GM12801 (cell line): ENCODE measurements around the gene PBX4.

Source experiments
- CTCF ChIP-seq: IDR thresholded peaks from one replicate; pipeline ENCODE4 v1.5.1; 2011; ENCODE audit warnings: control low read depth; ENCODE audit not compliant: insufficient read length; ENCODE audit errors: extremely low read depth

The PBX4 gene

DNA sequence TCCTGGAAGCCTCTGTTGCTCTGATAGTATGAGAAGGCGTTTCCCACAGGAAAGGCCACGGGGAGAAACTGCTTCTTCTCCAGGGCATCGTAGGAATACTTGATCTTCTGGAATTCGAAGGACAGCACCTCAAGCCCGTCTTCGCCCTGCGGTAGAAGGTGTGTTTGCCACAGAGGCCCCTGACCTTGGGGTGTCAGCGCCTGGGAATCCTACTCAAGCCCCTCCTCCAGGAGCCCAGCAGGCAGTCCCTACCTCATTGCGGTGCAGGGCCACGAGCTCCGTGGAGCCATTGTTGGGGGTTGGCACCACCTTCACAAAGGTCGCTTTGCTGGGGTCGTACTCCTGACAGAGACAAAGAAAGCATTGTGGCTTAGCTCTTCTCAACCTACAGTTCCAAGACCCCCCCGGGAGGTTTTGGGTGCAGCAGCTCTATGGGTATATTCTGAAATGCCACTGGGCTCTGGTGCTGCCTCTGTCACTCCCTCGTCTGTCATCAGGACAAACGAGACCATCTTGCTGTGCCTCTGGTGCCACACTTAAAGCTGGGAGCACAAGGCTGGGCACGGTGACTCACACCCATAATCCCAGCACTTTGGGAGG is 41.3 kb upstream of the PBX4 start:
- no peak for TF ChIP-seq CTCF

DNA sequence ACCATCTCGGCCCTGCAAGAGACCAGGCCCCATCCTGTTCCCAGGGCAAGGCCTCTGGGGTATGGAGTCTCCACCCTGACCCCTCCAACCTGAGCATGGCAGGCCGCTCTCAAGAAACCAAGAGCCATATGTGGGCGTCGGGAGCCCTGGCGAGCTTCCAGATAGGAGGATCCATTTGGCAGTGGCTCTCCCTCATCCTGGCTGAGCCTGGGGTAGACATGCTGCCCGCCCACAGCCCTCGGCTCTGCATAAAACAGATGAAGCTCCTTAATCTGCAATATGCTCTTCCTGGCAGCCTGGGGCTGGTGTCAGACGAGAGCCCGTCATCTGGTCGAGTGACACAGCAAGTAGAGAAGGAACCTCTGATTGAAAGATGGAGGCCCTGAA is 38.9 kb upstream of the PBX4 start:
- TF ChIP-seq CTCF = no peak

DNA sequence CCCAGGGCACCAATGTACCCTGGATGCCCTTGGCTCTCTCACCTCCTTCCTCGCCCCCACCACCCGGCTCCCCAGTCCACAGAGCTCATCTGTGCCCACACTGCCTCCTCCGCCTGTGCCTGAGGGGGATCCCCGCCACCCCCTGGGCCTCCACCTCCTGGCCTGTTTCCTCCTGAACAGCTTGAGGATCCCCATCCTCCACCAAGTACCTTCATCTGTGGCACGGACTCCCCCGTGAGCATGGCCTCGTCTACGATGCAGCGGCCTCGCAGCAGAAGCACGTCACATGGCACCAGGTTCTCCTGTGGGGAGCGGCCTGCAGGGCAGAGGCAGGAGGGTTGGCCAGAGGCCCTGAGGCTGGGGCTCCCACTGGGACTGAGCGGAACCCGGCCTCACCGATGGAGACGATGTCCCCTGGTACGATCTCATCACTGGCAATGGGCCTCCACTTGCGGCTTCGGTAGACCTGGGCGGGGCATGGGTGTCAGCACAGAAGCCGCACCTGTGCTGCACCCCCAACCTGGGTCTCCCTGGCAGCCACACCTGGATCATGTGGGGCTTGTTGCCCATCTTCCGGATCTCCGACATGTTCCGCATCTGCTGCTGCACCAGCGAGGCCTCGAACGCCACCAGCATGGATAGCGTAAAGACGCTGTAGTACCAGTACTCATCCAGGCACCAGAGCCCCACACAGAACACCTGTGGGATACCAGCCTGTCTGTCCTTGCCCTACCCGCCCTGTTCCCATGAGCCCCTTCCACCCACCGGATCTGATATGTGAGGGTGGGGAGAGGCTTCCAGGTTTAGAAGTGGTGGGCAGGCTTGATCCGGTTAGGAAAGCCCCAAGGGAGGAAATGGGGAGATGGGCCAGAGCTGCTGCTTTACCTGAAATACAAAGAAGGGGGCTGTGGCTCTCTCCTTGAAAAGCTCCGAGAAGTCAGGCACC is 38.2 kb upstream of the PBX4 start:
- TF ChIP-seq CTCF = no peak

- no peak for TF ChIP-seq CTCF
These were observed 37.3 kb upstream of the PBX4 start for GRCh38 chr19:19655641-19656343.

DNA sequence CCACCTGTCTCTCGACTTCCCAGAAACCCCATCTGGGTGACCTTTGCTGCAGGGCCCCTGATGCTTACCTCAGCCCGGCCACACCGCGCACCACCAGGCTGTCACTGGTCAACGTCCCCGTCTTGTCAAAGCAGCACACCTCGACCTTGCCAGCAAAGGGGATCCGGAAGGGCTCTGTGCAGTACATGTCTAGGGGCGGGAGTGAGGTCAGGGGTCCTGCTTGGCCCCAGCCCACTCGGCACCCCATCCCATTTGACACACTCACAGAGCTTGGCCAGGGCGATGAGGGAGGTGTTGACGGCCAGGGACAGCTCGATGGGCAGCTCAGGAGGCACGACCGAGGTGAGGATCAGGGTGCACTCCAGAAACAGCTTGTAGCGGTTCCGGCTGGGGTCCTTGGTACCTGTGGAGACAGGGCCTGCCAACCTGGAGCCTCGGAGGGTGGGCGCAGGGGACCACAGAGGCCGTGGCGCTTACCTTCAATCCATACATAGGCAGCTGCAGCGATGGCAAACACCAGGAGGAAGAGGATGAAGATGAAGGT is 36.6 kb upstream of the PBX4 start:
- TF ChIP-seq CTCF = no peak

- no peak for TF ChIP-seq CTCF
These were observed 36.0 kb upstream of the PBX4 start for GRCh38 chr19:19654441-19654840.

DNA sequence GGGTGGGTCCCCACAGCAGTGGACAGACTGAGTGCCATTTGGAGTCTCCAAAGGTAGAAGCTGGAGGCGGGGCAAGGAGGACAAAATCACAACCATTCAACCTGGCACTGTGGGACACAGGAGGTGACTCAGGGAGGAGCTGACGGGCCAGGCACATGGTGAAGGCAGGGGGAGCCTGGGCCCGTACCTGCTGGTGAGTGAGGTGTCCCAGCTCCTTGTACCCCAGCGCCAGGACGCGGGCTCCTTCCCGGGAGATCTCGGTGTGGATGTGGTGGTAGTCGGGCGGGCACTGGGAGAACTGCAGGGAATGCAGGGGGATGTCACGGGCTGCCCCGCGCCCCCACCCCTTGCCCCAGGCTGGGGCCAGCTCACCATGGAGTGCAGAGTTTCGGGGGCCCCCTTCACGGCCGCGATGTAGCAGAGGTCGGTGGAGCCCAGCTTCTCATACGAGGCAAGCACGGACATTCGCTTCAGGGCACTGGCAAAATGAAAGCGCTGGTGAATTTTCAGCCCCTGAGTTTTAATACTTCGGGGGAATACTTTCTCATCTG is 35.2 kb upstream of the PBX4 start:
- no peak for TF ChIP-seq CTCF
